Esophagus mucosa (tissue), 1 donor: ENCODE data around the gene IRF9. TPM values are rescaled to one million over a fixed set of nuclear protein-coding genes. Genes with fewer than 3 reads are reported as not detected.

Experiments used
- ATAC-seq: fragments of 200-7000 bp; cut with Tn5 transposase; one replicate; pipeline ENCODE4 v1.9.1; 2020
- total RNA-seq: library from RNA; stranded (reverse); gene quantifications from one replicate; pipeline ENCODE4 v1.2.4, GENCODE V29; 2023
- donor health status: DM: yes; HTN: yes; CAD: no.

IRF9 gene
- total RNA-seq, 1 donor from 2014 or later: 44.2 TPM

GRCh38 chr14:24132061-24132685 is 28.9 kb upstream of the IRF9 start:
- ATAC-seq: peak; percentile 12

GRCh38 chr14:24132976-24133375 is 28.1 kb upstream of the IRF9 start:
- no peak for ATAC-seq

GRCh38 chr14:24133735-24134134 is 27.3 kb upstream of the IRF9 start:
- ATAC-seq: no peak

- ATAC-seq: no peak
Observed at GRCh38 chr14:24135584-24135833, 25.6 kb upstream of the IRF9 start.

- peak; percentile 95 for ATAC-seq
Observed at GRCh38 chr14:24135834-24136683, 25.0 kb upstream of the IRF9 start, which contains the start of gene PSME1. Gene PSME1 (plus strand): TSS chr14:24136194. CDS start chr14:24136263, 69 bp downstream.

- ATAC-seq: no peak
Observed at GRCh38 chr14:24136684-24137528, 24.2 kb upstream of the IRF9 start.

- no peak for ATAC-seq
Observed at GRCh38 chr14:24137529-24138395, 23.3 kb upstream of the IRF9 start.

- ATAC-seq: no peak
Observed at GRCh38 chr14:24138396-24139271, 22.4 kb upstream of the IRF9 start.

GRCh38 chr14:24139272-24139934 is 21.7 kb upstream of the IRF9 start:
- ATAC-seq: no peak

- peak; percentile 92 for ATAC-seq
Observed at GRCh38 chr14:24141097-24141880, 19.8 kb upstream of the IRF9 start, which contains the start of gene EMC9. Gene EMC9 (minus strand): TSS chr14:24141591. CDS start chr14:24141304, 287 bp downstream.

- no peak for ATAC-seq
Observed at GRCh38 chr14:24143511-24143910, 17.6 kb upstream of the IRF9 start.

- no peak for ATAC-seq
Observed at GRCh38 chr14:24144451-24144850, 16.6 kb upstream of the IRF9 start.

GRCh38 chr14:24145219-24145618 is 15.8 kb upstream of the IRF9 start:
- ATAC-seq: no peak

GRCh38 chr14:24145690-24146452 is 15.2 kb upstream of the IRF9 start:
- no peak for ATAC-seq

GRCh38 chr14:24146453-24146977 is 14.6 kb upstream of the IRF9 start, which contains the start of gene PSME2:
Gene PSME2 (minus strand): TSS chr14:24146610. CDS start chr14:24146581, 29 bp downstream.
- peak; percentile 82 for ATAC-seq

GRCh38 chr14:24146978-24147760 is 13.9 kb upstream of the IRF9 start, which contains the start of gene RNF31:
Gene RNF31 (plus strand): TSS chr14:24147498. CDS start chr14:24147699, 201 bp downstream.
- ATAC-seq: peak; percentile 94

- peak; percentile 1 for ATAC-seq
Observed at GRCh38 chr14:24147761-24148428, 13.2 kb upstream of the IRF9 start.
